Effector CD4-positive, alpha-beta T cell (primary cell): ENCODE results near the gene ATXN7L3B.
A peak's percentile ranks its signal among the peaks of the same experiment; 100 is the strongest.
"Not testable (repeated sequence)": the region's sequence is repeated elsewhere in the genome, so short reads cannot be mapped to it uniquely, and the experiment has no call there.

ENCODE experiments used
- DNase-seq: peaks from one replicate; pipeline ENCODE4 v3.0.0-alpha.2; 2020
- total RNA-seq: gene quantifications from one replicate; lab custom pipeline; 2026; lab: John Stamatoyannopoulos, UW

Gene ATXN7L3B
- 176 reads per million, percentile 91 among the genes with 10 or more reads in this experiment for total RNA-seq

- DNase-seq = peak; percentile 92
These were observed at the start of gene ATXN7L3B for GRCh38 chr12:74537707-74538385. ATXN7L3B (plus strand) TSS chr12:74537835; CDS start chr12:74538113, 278 bp downstream.

GRCh38 chr12:74488134-74488533 is 49.5 kb upstream of the ATXN7L3B start:
- DNase-seq = no peak

GRCh38 chr12:74489543-74489942 is 48.1 kb upstream of the ATXN7L3B start:
- no peak for DNase-seq

GRCh38 chr12:74490390-74491064 is 47.1 kb upstream of the ATXN7L3B start:
- DNase-seq = no peak

GRCh38 chr12:74491374-74491773 is 46.3 kb upstream of the ATXN7L3B start:
- DNase-seq = no peak

- DNase-seq = no peak
These were observed 38.4 kb upstream of the ATXN7L3B start for GRCh38 chr12:74499192-74499591.

- DNase-seq = not testable (repeated sequence)
These were observed 28.6 kb upstream of the ATXN7L3B start for GRCh38 chr12:74508873-74509657.

GRCh38 chr12:74509886-74510285 is 27.7 kb upstream of the ATXN7L3B start:
- no peak for DNase-seq

GRCh38 chr12:74514098-74514872 is 23.4 kb upstream of the ATXN7L3B start:
- DNase-seq = no peak

- no peak for DNase-seq
These were observed 21.8 kb upstream of the ATXN7L3B start for GRCh38 chr12:74515849-74516248.

GRCh38 chr12:74526535-74526934 is 11.1 kb upstream of the ATXN7L3B start:
- DNase-seq = no peak

- no peak for DNase-seq
These were observed 10.1 kb upstream of the ATXN7L3B start for GRCh38 chr12:74527491-74527890.

- no peak for DNase-seq
These were observed 7.0 kb upstream of the ATXN7L3B start for GRCh38 chr12:74530676-74531075.

- DNase-seq = no peak
These were observed 2.1 kb upstream of the ATXN7L3B start for GRCh38 chr12:74535536-74535935.

- no peak for DNase-seq
These were observed 419 bp upstream of the ATXN7L3B start for GRCh38 chr12:74537126-74537706.

- peak; percentile 39 for DNase-seq
These were observed 1.0 kb downstream of the ATXN7L3B start for GRCh38 chr12:74538491-74539258.

GRCh38 chr12:74539261-74539660 is 1.6 kb downstream of the ATXN7L3B start:
- no peak for DNase-seq

GRCh38 chr12:74539765-74540526 is 2.3 kb downstream of the ATXN7L3B start:
- DNase-seq = no peak

- no peak for DNase-seq
These were observed 3.4 kb downstream of the ATXN7L3B start for GRCh38 chr12:74541074-74541473.

- DNase-seq = no peak
These were observed 9.6 kb downstream of the ATXN7L3B start for GRCh38 chr12:74547249-74547648.

GRCh38 chr12:74551291-74551690 is 13.7 kb downstream of the ATXN7L3B start:
- DNase-seq = no peak
